Measurements from ENCODE around the gene CACNA1G.
A peak's percentile ranks its signal among the peaks of the same experiment; 100 is the strongest.

The CACNA1G gene

GRCh38 chr17:50588391-50589049 is 28.0 kb downstream of the CACNA1G start:
- no peak for DNase-seq (ENCODE audit: low read depth in 2 of 2)

- no peak for DNase-seq (ENCODE audit: low read depth in 2 of 2)
These were observed 28.7 kb downstream of the CACNA1G start for GRCh38 chr17:50589095-50589705.

DNA sequence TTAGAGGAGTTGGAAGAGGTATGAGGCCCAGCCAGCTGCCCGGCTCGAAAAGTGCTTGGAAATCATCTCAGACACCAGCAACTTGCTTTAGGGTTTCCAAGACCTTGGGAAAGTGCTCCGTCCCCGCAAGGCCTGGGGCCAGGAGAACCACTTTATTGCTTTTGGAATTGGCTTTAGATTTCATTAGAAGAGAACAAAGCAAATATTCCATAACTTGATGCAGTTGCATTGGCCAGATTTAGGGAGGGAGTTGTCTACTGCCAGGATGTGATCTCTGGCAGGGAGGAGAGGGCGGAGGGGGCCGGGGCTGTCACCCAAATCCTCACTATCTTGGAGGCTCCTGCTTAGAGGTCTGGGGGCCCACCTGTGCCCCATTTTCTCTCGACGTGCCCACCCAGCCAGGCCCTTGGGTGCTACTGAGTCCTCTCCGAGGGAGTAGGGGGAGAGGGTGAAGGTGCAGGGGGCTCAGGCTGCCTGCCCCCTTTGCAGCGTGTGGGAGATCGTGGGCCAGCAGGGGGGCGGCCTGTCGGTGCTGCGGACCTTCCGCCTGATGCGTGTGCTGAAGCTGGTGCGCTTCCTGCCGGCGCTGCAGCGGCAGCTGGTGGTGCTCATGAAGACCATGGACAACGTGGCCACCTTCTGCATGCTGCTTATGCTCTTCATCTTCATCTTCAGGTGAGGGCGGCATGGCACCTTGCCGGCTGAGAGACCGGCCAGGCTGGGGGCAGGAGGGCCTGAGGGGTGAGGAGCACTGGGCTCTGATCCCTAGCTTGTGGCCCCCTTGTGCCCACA is 30.6 kb downstream of the CACNA1G start:
- no peak for DNase-seq (ENCODE audit: low read depth in 2 of 2)

- DNase-seq (ENCODE audit: low read depth in 2 of 2): no peak
These were observed 32.8 kb downstream of the CACNA1G start for GRCh38 chr17:50593321-50593720.

DNA sequence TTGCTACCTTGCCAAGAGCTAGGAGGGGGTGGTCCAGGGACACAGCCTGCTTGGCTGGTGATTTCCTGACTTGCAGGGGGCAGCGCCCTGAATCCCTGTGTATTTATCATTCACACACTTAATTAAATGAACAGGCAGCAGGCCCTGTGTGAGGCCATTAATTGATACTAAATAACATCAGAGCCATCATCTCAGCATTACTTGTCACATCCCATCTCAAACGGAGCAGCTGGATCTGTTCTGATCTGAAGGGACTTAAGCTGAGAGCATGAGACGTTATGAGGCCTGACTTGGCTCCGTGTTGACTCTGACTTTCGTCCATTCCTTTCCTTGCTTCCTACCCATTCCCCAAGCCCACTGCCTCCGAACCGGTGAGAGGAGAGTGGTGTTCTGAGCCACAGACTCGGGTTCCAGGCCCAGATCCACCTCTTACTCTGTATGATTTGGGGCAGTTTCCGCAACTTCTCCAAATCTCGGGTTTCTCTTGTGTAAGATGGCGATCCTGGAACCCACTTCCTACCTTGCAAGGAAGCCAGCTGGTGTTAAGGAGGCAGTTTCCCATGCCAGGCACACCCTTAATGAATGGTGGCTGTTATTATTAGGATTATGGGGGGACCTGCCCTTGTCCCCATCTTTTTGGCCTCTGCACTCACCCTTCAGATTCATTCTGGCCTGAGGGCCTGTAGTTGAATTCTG is 33.8 kb downstream of the CACNA1G start:
- DNase-seq (ENCODE audit: low read depth in 2 of 2): no peak

DNA sequence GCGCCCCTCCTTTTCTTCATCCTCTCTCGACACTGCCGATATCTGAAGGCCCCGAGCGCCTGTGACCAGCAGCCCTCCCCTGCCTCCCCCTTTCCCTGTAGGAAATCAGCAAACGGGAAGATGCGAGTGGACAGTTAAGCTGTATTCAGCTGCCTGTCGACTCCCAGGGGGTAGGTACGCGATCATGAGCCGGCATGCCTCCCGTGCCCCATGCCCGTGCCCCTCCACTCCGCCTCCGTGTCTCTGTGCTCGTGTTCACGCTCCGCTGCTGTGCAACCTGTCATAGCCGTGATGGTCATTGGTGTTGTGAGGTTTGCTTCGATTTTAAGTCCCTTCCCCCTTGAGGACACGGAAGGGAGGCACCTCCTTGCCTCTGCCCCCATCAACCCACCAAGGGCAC is 34.4 kb downstream of the CACNA1G start:
- DNase-seq (ENCODE audit: low read depth in 2 of 2): no peak

DNA sequence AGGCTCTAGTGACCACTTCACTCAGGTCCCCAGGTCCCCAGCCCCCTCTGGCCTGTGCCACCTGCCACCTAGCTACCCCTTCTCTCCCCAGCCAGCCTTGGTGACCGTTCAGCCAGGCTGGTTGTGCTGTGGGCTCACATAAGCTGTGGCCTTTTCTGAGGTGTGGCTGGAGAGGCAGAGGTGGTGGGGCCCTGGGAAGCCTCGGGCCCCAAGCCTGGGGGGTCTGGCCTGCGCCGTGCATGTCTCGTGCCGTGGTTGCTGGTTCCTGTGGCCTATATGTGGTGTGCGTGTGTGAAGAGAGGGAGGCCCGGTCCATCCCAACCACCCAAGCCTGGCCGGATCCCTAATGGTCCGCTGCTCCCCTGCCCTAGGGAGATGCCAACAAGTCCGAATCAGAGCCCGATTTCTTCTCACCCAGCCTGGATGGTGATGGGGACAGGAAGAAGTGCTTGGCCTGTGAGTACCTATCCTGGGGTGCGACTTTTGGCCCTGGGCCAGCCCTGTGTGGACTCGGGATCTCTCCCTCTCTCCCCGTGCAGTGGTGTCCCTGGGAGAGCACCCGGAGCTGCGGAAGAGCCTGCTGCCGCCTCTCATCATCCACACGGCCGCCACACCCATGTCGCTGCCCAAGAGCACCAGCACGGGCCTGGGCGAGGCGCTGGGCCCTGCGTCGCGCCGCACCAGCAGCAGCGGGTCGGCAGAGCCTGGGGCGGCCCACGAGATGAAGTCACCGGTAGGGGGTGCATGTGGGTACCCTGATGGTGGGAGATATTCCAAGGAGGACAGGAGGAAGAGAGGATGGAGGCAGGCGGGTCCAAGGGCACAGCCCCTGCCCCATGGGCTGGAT is 35.9 kb downstream of the CACNA1G start:
- no peak for DNase-seq (ENCODE audit: low read depth in 2 of 2)

DNA sequence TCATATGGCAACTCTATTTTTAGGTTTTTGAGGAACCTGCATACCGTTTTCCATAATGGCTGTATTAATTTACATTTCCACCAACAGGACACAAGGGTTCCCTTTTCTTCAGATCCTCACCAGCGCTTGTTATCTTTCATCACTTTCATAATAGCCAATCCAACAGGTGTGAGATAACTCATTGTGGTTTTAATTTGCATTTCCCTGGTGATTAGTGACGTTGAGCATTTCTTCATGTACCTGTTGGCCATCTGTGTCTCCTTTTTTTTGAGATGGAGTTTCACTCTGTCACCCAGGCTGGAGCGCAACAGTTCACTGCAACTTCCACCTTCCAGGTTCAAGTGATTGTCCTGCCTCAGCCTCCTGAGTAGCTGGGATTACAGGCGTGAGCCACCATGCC is 38.0 kb downstream of the CACNA1G start:
- no peak for DNase-seq (ENCODE audit: low read depth in 2 of 2)

- DNase-seq (ENCODE audit: low read depth in 2 of 2): no peak
These were observed 39.1 kb downstream of the CACNA1G start for GRCh38 chr17:50599606-50600005.

- no peak for DNase-seq (ENCODE audit: low read depth in 2 of 2)
These were observed 41.4 kb downstream of the CACNA1G start for GRCh38 chr17:50601823-50602375.

DNA sequence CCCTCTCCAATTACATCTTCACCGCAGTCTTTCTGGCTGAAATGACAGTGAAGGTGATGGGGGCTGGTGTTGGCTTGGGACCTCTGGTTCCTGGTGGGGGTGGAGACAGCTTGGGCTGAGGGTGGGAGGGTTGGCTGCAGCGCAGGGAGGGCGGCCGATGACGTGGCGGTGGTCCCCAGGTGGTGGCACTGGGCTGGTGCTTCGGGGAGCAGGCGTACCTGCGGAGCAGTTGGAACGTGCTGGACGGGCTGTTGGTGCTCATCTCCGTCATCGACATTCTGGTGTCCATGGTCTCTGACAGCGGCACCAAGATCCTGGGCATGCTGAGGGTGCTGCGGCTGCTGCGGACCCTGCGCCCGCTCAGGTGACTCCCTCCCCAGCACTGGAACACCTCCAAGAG is 42.3 kb downstream of the CACNA1G start:
- DNase-seq (ENCODE audit: low read depth in 2 of 2): no peak

GRCh38 chr17:50603340-50603739 is 42.8 kb downstream of the CACNA1G start:
- DNase-seq (ENCODE audit: low read depth in 2 of 2): no peak

DNA sequence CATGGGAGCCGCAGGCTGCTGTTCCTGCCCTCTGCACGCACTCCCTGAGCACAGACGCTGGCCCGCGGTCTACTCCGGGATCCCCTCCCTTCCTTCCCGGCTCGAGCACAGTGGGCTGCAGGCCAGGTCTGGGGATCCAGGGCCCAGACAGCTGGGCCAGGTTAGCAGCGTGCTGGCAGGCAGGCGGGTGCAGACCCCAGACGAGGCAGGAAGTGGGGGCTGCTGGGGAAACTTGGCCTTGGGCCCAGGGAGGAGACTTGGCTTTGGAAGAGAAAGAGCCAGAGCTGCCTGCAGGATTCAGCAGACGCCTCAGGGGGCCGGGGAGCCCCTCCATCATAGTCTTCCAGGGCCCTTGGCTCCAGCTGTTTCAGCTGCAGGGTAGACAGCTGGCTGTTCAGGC is 44.0 kb downstream of the CACNA1G start:
- peak; percentile 78 to 81 for DNase-seq (ENCODE audit: low read depth in 2 of 2)

DNA sequence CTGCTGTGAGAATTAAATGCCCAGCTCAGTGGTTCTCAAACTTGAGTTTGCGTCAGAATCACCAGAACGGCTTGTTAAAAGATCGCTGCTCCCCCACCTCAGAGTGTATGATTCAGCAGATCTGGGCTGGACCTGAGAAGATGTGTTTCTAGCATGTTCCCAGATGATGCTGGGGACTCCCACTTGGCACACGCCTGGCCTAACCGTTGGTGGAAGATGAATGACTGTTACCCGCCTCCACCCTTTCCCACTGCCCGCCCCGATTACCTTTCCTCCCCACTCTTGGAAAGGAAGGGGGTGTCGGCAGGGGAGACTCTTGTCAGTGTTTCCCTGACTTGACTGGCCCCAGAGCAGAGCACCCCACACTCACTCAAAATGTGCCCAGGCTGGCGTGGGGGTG is 44.9 kb downstream of the CACNA1G start:
- DNase-seq (ENCODE audit: low read depth in 2 of 2): no peak

DNA sequence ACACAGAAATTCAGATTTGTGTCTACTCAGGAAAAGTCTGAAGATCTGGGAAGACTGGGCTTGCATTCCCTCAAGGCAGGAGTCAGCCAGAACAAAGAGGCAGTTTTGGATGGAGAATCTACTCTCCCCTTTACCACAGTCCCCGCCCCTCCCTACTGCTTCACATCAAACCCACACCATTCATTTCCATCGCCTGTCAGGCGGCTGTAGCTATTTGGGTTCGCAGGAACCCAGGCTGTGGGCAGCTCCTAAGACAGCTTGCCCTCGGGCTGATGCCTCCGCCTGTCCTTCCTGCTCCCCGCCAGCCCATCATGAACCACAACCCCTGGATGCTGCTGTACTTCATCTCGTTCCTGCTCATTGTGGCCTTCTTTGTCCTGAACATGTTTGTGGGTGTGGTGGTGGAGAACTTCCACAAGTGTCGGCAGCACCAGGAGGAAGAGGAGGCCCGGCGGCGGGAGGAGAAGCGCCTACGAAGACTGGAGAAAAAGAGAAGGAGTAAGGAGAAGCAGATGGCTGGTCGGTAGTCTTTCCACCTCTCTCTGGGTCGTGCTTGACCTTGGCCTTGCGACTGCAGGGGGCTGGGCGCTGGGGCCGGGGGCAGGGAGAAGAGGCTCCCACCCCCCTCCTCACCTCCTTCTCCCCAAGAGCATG is 47.1 kb downstream of the CACNA1G start:
- DNase-seq (ENCODE audit: low read depth in 2 of 2): no peak

- no peak for DNase-seq (ENCODE audit: low read depth in 2 of 2)
These were observed 48.3 kb downstream of the CACNA1G start for GRCh38 chr17:50608700-50609379.

GRCh38 chr17:50609380-50610074 is 49.0 kb downstream of the CACNA1G start:
- DNase-seq (ENCODE audit: low read depth in 2 of 2): no peak

DNA sequence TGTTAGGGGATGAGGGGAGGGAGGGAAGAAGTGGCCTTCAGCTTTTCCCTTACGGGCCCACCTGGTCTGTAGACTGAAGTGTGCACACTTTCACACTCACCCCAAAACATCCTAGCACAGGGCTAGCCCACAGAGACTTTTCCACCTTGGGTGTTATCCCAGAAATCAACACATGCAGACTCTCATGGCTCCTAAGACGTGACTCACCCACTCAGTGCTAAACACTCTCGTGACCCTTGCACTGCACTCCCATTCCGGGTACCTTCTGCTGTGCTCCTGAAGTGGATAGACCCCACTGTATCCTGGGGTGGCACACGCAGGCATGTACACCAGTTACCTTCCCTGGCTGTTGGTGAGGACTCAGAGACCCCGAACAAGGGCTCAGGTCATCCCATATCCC is 51.1 kb downstream of the CACNA1G start:
- no peak for DNase-seq (ENCODE audit: low read depth in 2 of 2)

- DNase-seq (ENCODE audit: low read depth in 2 of 2): no peak
These were observed 51.8 kb downstream of the CACNA1G start for GRCh38 chr17:50612281-50612680.
